Stimulated activated CD8-positive, alpha-beta memory T cell treated with anti-CD3 and anti-CD28 coated beads, Interleukin-7, amount 100 ng/mL, for 1 hour (primary cell): ENCODE data around the gene TRIO.

ENCODE experiments used
- DNase-seq, 2 donors: peaks; one replicate each; pipeline ENCODE4 v3.0.0-alpha.2; 2020; ENCODE audit warnings: low read depth in 2 of 2

Gene TRIO

DNA sequence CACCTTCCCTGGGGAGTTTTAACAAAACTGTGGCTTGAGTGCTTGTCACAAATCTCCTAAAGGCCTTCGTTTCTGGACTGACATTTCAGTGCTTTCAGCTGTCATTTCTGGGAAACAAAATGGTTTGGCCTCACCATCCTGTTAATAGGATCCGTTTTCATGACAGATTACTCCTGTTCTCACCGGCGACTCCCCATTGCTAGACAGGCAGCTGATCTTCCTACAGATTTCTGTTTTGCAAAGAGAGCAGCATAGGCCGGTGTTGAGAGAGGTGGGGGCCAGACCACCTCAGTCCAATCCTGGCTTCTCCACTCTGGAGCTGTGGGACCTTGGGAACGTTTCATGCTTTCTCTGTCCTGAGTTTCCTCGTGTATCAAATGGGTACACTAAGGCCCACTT is 363.0 kb downstream of the TRIO start:
- no peak for DNase-seq

DNA sequence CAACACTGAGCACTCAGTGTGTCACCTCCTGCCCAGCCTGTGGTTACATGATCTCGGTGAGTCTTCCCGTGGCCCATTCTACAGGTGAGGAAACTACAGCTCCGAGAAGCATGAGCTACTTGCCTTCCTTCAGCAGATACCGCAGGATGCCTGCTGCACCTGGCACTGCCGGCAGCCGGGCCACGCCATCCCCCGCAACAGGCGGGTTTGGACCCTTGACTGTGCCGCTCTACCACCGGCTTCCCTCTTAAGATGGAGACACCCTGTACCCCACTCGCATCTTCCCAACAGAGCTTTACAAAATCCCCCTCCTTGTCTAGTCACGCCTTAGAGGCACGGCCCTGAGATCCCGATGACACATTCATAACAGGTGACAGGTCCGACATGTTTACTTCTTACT is 363.5 kb downstream of the TRIO start:
- DNase-seq, result no peak

DNA sequence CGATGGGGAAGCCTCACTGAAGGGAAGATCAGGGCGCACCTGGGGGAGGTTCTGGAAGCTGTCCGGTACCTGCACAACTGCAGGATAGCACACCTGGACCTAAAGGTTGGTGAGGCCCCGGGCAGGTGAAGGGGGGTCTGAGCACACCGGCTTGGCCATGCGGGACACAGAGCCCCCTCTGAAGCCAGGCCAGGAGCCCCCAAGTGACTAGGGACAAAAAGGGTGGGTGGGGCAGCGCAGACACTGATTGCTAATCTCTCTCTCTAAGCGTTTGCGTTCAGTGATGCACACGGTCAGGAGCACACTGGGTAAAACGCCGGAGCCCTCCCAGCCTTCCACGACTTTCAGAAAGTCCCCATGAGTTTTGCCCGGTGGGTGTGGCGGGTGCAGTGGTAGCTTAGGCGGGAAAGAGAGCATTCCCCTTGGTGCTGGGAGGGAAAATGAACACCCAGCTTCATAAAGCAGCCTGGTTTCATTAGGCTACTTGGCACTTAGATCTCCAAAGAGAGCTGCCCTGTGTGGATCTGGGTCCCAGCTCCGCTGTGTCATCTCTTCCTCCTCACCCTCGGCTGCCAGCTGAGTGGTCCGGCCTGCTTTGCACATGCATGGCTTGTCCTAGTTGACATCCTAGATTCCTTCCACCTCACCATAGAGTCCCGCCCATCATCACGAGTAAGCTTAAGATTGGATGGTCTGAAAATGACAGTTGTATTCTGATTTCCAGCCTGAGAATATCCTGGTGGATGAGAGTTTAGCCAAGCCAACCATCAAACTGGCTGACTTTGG is 364.2 kb downstream of the TRIO start:
- no peak for DNase-seq

DNA sequence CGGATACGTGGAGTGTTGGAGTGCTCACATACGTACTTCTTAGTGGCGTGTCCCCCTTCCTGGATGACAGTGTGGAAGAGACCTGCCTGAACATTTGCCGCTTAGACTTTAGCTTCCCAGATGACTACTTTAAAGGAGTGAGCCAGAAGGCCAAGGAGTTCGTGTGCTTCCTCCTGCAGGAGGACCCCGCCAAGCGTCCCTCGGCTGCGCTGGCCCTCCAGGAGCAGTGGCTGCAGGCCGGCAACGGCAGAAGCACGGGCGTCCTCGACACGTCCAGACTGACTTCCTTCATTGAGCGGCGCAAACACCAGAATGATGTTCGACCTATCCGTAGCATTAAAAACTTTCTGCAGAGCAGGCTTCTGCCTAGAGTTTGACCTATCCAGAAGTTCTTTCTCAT is 364.9 kb downstream of the TRIO start:
- no peak for DNase-seq

DNA sequence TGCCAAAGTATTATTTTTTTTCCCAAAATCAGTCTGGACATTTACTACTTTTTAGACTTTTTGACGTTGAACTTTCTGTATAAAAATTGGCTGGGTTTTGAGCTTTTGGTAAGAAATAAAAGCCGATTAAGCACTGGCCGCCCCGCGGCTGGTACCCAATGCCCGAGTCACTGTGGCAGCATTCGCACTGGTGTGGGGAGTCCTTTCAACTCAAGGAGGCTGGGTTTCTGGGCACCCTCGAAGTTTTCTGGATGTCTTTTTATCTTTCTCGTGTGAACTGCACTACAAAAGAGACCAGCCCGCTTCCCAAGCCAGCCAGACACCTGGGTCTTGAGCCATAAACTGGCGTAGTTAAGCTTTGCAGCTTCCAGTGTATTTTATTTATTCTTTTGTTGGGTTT is 366.4 kb downstream of the TRIO start:
- DNase-seq, result no peak

DNA sequence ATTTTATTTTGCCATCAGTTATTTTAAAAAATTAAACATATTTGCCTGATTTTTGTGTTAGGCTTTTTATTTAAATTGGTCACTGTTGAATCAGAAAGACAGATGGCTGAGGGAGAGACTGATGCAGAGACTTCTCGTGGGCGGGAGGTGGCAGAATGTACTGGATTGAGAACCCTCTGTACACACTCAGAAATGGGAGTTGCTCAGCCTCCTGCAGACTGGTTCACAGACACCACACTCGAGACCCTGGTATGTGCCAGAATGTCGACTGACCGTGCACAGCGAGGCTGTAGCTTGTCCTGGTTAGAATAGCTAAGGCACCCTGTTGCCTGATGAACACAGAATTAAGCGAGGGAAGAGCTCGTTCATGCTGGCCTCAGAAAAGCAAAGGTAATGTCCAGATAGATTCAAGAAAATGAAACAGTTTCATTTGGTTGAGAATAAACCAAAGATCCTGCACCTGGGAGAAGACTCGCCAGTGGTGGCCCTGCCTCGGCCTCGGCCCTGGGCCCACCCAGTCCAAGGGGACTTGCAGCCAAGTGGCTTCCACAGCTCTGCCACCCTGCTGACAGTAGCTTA is 367.1 kb downstream of the TRIO start:
- DNase-seq, result no peak

DNA sequence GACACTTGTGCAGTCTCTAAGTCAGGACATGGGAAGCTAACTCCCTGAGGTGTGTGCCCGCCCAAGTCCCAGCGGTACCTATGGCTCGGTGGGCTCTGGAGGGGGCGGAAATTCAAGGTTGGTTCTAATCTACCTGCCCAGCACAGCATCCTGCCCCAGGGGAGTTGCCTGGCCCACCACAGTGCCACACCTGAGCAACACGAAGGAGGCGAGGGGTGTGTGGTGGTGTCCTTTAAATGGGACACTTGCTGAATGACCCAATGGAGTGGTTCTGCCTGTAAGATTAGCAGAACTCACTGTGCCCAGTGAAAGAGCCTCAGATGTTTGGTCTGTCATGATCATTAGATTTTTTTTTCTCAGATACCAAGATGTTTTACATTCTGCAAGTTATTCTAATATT is 367.7 kb downstream of the TRIO start:
- no peak for DNase-seq

DNA sequence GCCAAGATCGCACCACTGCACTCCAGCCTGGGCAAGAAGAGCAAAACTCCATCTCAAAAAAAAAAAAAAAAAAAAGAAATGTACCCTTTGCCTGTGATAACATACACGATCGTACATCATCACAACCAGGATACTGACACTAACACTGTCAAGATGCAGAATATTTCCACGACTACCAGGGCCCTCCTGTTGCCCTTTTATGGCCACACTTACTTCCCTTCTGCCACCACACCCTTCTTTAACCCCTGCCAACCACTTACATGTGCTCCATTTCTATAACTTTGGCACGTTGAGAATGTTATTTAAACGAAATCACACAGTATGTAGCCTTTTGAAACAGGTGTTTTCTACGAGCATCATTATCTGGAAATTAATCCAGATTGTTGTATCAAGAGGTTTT is 369.4 kb downstream of the TRIO start:
- no peak for DNase-seq

DNA sequence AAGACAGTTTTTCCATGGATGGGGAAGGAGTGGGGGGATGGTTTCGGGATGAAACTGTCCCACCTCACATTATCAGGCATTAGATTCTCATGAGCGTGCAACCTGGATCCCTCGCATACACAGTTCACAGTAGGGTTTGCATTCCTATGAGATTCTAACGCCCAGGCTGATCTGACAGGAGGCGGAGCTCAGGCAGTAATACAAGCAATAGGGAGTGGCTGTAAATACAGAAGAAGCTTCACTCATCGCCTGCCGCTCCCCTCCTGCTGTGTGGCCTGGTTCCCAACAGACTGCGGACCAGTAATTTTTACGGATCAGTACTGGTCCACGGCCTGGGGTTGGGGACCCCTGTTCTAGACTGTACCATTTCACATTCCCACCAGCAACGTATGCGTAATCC is 370.1 kb downstream of the TRIO start:
- no peak for DNase-seq

DNA sequence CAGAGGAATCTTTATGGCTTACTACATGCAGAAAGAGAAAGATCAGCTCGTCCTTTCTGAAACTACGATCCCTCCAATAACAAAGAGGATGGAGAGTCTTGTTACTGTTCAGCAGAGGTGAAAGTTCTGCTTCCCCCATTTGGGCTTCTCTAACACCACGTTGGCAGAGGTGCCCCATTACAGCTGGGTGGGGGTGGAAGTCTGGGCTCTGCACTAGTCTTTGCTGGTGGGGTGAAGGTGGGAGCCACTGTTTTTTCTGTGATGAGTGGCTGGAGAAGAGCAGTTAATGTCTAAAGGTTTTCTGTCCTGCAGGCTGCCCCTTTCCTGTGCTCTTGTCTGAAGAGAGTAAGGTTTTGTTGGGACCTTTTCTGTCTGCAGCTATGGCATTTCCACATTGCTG is 373.8 kb downstream of the TRIO start:
- DNase-seq, result no peak

DNA sequence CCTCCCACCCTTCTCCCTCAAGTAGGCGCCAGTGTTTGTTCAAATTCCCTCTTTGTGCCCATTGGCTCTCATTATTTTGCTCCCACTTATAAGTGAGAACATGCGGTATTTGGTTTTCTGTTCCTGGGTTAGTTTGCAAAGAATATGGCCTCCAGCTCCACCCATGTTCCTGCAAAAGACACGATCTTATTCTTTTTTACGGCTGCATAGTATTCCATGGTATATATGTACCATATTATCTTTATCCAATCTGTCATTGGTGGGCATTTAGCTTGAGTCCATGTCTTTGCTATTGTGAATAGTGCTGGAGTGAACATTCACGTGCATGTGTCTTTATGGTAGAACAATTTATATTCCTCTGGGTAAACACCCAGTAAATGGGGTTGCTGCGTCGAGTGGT is 375.5 kb downstream of the TRIO start:
- no peak for DNase-seq

DNA sequence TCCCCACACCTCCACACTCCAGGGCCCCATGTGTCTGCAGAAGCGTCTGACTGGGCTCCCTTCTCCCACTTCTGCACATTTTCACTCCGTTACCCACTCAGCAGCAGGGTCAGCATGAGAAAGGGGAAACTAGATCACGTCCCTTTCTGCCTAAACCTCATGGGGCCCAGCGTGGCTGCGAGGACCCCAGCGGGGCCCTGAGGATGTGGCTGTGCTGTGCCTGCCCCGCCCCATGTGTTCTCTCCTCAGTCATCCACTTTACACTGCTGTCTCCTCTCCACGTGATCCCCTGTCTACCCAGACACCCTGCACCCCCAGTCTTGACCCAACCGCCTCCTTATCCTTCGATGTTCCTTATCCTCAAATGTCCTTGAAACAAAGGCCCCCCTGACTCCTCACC is 378.6 kb downstream of the TRIO start:
- no peak for DNase-seq

DNA sequence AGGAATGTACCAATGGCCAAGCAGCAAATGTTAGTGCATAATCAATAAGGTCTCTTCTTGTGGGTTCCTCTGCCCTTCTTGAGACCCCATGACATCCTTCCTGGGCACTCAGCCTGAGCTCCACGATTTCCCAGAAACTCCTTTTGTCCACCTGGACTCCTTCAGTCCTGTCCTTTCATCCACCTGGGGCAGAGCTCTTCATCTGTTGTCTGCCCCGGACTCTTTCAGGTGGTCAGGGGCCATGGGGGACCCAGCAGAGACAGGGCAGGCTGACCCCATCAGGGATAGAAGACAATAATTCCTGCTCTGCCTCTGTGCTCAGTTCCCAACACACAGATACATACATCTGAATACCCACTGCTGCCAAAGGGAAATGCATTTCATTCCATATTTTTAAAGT is 379.6 kb downstream of the TRIO start:
- DNase-seq, result no peak

DNA sequence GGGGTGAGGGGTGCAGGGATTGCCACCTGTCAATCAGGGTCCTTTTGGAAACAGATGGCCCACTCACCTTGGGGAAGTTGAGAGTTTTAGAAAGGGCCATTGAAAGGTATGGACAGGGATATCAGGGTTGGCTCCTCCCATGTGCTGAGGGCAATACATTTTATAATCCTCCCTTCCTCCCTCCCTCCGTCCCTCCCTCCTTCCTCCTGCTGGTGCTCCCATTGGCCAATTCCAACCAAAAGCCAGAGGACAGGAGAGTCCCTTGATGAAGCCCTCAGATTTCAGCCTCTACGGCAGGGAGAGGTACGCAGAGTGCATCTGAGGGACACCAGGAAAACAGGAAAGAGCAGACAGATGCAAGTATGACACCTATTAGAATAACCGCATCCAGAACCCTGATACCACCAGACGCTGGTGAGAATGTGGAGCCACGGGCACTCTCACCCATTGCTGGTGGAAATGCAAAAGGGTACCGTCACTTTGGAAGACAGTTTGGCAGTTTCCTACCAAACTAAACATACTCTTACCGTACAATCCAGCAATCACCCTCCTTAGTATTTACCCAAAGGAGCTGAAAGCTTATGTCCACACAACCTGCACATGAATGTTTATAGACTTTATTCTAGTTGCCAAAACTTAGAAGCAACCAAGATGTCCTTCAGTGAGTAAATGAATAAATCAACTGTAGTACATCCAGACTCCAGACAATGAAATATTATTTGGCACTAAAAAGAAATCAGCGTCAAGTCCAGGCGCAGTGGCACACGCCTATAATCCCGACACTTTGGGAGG is 380.3 kb downstream of the TRIO start:
- DNase-seq, result no peak

DNA sequence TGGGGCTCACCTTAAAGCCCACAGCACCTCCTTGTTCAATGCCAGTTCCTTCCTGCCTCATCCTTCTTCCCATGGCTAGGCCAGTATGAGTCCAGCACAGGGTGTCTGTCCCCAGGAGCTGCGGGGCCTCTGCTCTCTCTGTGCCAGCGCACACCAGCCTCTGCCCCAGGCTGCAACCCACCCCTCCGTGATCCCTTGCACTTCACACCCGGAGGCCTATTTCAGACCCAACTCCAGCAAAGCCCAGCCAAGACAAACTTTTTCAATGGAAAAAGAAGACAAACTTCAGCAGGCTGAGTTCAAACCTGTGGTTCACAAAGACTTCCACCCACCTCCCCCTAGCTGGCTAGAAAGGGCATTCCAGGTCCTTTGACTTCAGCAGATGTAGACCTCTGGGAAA is 382.3 kb downstream of the TRIO start:
- DNase-seq, result no peak

DNA sequence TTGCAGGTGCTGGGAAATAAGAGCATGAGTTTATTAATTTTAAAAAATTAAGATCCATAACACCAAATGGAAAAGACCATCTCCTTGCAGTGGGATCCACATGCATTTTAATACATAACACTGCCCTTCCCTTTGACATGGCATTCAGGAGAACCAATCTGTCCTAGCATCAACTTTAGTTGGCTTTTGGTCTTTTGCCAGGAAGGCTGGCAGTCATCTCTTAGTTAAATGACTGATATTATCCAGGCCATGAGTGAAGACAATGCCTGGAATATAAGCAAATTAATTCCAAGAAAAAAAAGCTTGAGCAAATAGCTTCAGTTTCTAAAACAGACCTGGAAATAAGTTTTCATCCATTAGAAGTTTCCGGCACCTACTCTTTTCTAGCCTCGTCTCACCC is 383.4 kb downstream of the TRIO start:
- DNase-seq, result no peak

DNA sequence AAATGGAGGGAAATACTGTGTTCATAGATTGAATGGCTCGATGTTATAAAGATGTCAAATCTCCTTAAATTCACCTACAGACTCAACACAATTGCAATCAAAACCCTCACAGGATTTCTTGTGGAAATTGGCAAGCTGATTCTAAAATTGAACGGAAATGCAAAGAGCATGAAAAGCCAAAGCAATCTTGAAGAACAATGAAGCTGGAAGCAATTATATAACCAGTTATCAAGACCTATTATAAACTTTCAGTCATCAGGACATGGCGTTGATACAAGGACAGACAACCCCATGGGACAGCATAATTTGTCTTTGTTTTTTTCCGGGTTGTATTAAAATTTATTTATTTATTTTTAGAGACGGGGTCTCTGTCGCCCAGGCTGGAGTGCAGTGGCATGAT is 385.0 kb downstream of the TRIO start:
- no peak for DNase-seq

DNA sequence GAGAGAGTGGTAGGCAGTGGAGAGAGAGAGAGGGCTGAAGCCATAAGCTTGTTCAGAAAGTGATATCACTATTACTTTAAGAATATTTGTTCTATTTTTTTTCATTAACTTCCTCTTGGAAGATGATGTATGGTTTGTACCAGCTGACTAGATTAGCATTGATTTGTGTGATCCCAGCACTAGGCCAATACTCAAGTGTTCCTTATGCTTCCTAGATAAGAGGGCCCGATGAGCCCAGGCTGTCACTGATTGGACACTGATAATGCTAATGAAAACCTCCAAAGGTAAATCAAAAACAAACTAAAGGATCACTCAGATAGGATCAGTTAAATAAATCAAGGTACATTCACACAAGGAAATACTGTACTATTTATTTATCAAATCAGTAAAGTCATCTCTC is 385.8 kb downstream of the TRIO start:
- no peak for DNase-seq

DNA sequence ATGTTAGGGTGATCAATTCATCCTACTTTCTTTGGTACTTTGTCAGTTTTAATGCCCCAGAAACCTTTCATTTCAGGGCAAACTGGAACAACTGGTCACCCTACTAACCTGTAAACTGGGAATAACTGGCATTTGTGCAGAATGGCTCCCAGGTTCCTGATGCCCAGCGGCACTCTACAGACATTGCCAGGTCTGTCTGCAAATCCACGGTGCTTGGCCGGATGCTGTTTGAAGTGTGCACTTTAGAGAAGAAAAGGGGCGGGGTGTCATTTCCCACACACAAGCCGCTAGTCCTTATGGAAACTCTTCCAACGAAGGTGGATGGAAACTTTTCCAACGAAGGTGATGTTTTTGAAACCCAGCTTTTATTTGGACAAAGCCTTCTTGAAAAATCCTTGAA is 388.5 kb downstream of the TRIO start:
- no peak for DNase-seq

DNA sequence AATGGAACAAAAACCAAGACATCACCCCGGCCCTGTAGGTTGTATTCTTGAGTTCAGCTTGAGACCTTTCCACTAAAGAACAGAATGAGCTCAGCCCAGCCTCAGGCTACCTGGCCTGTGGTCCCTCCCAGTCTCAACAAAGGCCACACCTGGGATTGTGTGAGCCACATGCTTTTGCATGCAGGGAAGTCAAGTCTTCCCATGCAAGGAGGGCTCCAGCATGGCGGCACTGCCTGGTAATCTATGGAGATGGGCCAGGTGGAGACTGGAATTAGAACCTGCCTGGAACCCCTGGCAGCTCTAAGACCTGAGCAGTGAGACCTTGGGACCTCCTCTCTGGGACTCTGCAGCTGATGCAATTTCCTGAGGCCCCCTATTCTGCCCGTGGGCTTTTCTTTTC is 389.0 kb downstream of the TRIO start:
- DNase-seq, result no peak

DNA sequence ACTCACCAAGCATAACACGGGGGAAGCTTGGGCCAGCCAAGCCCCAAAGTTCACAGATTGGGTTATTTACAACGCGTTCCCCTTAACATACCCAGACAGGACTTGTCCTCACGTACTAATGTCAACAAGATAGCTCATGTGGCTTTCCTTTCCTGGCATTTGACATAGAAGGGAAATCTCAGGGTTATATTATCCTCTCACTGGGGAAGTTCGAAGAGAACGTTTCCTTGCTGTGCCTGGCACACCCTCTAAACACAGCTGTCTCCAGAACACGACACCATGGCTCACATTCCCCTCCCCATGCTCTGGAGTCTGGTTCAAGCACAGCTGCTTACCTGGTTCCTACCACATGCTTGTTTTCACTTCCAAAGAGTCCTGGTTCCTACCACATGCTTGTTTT is 391.6 kb downstream of the TRIO start:
- no peak for DNase-seq

DNA sequence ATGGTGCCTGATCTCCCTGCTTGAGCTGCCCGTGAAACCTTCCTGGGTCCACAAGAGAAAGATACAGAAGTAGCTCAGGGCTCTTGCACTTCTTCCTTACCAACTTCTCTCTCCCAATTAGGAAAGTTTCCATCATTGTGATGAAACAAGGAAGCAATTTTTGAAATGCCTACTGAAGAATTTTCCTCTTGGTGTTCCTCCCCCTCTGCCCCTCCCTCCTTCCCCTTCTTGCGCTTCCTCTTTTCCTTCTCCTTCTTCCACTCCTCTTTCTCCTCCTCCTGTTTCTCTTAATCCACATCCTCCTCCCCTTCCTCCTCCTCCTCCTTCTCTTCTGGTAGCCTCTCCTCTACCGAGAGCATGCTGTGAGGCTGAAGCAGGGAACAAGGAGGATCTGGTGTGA is 402.2 kb downstream of the TRIO start:
- DNase-seq, result no peak

DNA sequence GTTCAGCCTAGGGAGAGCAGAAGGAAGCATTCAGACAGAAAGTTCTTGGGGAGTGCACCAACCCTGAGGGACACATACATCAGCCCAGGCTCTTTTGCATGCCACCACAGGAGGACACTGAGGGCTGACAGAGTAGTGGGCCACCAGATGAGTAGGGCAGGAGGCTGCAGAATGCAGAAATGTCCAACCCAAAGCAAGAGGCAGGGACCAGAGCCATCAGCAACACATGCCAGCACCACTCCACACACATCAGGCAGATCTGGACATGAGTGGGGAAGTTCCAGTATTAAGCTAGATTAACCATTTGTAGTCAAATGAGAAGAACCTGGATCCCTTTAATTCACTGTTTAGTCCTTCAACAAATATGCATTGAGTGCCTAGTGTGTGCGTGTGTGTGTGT is 402.7 kb downstream of the TRIO start:
- DNase-seq, result no peak
